Measurements from ENCODE around the gene FAF1. TPM values are rescaled to one million over a fixed set of nuclear protein-coding genes. Genes with fewer than 3 reads are reported as not detected.
A peak's percentile ranks its signal among the peaks of the same experiment; 100 is the strongest.
"Not testable (repeated sequence)": the region's sequence is repeated elsewhere in the genome, so short reads cannot be mapped to it uniquely, and the experiment has no call there.

FAF1 gene
- polyA plus RNA-seq (2013, experiment 1 of 2; ENCODE audit: insufficient read length), result 59.4 TPM
- 61.6 TPM for polyA plus RNA-seq (2013, experiment 2 of 2; ENCODE audit: insufficient read length)

DNA sequence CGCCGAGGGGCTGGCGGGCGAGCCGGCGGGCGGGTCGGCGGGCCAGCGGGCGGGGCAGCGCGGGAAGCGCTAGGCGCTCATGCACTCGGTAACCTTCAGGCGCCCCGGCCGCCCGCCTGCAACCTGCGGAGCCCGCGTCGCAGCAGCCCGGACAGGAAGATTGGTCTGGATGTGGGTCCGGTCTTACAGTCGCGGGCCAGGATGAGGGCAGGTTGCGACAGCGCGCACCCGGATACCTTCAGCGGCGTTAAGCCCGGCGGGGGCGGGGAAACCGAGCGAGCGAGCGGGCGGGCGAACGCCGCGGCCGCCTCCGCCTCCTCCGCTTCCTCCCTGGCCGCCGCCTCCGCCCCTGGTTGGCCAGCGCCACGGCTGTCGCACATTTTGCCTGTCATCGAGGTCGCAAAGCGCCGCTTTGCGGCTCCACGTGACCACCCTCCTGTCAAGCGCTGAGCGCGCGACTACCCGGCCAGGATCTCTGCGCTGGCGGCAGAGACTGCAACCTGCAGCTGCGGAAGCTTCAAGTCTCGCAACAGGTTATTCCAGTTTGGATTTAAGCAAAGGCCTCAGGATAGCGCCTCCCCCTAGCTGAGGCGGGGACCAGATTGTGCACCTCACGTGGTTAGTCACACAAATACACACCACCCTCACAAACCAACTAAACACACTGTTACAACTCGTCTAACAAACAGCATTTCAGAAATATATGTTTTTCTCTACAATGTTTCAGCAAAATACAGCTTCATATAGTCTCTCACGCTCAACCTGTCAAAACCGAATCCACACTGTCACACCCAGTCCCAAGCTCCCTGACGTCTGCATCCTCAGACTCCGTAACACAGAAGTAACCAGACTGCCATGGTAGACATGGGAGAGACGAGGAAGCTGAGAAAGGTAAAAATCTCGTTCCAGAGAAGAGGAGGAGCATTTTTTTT, at the start of gene FAF1:
TSS of gene FAF1 (minus strand) at position 355 of the 932 bp plus-strand sequence. CDS start 456 bp downstream, outside the sequence.
- peak; percentile 95 for DNase-seq

DNA sequence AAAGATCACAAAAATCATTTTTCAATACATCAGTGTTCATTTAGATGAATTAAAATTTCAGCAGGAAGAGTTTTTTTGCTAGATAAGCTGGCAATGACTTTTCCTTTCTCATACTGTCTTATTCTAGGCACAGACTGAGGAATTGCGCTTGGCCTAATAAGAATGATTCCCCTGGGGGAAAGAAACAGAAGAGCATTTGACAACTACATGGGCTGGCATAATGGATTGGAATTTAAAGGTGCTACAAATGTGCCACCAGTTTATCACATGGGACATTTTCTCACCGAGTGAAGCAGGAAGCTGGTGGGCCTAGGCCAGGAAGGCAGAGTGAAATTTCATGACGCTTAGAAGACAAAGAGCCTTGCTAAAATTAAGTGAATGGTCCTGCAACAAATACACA, 49.3 kb upstream of the FAF1 start:
- DNase-seq, result no peak

DNA sequence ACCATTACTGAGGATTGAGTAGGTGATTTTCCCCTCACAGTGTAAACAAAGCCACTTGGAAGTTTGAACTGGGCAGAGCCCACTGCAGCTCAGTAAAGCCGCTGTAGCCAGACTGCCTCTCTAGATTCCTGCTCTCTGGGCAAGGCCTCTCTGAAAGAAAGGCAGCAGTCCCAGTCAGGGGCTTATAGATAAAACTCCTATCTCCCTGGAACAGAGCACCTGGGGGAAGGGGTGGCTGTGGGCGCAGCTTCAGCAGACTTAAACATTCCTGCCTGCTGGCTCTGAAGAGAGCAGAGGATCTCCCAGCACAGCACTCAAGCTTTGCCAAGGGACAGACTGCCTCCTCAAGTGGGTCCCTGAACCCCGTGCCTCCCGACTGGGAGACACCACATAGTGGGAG, 45.5 kb upstream of the FAF1 start:
- DNase-seq, result not testable (repeated sequence)

DNA sequence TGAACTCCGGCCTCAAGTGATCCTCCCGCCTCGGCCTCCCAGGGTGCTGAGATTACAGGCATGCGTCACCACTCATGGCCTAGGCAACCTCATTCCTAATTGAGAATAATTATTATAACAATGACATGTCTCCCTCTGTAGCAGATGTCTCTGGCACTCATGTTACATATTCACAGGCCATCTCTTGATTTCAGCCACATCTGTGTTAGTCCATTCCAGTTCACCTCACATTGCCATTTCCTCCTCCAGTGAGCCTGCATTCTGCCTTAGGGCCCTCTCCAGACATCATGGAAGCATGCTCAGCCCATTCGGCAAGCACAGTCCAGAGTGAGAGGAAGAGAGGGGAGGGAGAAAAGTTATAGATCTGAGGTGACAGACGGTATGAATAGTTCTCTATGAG, 42.4 kb upstream of the FAF1 start:
- no peak for DNase-seq

DNA sequence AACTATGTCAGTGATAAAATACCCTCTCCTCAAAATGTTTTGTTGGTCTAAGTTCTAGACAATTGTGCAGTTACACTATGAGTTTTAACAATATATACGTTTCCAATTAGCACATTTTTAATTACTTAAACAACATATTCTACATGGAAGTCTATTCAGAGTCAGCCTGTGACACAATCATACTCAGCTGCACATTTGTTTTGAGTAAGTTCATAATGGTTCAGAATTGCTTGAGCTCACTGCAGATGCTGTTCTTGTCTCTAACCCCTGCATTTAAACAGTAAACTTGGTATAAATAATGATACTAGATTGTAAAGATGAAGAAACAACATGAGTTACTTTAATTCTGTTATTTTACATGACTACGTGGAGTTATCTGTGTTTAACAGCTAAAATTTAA, 40.6 kb upstream of the FAF1 start:
- no peak for DNase-seq

DNA sequence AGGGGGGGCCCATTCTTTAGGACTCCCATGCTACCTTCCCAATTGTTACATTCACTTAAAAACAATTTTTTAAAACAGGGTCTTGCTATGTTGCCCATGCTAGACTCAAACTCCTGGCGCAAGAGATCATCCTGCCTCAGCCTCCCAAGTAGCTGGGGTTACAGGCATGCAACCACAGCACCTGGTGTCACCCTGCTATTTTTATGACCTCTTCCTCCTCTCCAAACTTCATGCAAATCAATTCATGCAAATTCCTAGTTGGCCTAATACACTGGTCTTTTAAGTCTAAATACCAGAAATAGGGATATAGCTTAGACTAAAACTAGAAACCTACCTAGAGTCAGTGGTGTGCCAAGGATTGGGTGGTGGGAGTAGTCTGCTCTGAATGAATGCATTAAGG, 40.1 kb upstream of the FAF1 start:
- DNase-seq, result no peak

DNA sequence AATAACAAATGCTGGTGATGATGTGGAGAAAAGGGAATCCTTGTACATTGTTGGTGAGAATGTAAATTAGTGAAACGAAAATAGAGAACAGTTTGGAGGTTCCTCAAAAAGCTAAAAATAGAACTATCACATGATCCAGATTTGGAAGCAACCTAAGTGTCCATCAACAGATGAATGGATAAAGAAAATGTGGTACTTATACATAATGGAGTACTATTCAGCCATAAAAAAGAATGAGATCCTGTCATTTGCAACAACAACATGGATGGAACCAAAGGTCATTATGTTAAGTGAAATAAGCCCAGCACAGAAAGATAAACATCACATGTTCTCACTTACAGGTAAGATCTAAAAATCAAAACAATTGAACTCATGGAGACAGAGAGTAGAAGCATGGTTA, 39.3 kb upstream of the FAF1 start:
- DNase-seq, result not testable (repeated sequence)

DNA sequence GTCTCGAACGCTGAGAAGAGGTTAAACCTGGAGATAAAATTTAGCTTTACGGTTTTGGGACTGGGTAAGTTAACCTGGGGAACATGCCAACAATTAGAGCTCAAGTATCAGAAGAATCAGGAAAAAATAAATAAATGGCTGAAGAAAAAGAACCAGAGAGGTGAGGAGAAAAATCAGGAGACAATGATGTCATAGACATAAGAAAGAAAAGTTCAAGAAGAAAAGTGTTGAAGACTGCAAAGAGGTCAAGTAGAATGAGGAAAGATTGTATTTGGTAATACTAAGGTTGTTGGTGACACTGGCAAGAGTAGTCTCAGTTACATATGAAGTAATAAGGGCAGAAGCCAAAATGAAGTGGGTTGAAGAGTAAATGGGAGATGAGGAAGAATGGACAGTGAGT, 36.0 kb upstream of the FAF1 start:
- no peak for DNase-seq

DNA sequence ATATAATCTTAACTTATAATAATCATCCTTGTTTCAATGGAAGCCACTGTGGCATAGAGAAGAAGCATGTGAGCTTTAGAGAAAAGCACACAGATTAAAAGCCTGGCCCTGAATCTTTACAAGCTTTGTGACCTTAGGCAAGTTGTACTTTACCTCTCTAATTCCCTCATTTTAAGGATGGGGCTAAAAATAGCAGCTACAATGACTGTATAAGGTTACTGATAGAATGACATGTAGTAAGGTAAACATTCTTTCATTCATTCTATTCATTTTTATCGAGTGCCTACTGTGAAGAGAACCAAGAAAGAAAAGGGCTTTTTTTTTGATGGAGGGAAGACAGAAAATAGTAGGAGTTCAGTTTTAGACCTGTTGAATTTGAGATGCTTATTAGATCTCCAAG, 35.6 kb upstream of the FAF1 start:
- no peak for DNase-seq

DNA sequence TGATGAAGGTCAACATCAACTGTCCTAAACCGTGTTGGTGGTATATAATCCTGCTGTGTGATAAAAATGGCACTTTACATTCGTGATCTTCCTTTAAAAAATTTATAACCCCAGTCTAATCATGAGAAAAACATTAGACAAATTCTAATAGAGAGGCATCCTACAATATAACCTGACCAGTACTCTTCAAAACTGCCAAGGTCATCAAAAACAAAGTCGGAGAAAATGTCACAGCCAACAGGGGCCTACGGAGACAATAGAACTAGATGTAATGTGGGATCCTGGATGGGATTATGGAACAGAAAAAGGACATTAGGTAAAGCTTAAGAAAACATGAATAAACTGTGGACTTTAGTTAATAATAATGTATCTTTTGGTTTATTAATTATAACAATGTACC, 34.9 kb upstream of the FAF1 start:
- no peak for DNase-seq

DNA sequence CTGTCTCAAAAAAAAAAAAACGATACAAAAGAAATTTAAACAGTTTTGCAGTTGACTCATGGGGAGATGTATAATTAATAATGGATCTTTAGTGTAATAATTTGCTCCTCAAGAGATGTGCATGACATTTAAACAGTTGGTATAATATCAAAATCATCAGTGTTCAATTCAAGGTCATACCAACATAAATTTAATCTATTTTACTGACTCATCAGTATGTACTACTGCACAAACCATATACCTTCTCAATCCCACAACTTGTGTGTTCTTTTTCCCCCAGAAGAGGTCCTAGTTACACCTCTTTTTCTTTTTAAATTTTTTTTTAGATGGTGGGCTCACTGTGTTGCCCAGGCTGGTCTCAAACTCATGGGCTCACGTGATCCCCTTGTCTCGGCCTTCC, 33.6 kb upstream of the FAF1 start:
- no peak for DNase-seq

DNA sequence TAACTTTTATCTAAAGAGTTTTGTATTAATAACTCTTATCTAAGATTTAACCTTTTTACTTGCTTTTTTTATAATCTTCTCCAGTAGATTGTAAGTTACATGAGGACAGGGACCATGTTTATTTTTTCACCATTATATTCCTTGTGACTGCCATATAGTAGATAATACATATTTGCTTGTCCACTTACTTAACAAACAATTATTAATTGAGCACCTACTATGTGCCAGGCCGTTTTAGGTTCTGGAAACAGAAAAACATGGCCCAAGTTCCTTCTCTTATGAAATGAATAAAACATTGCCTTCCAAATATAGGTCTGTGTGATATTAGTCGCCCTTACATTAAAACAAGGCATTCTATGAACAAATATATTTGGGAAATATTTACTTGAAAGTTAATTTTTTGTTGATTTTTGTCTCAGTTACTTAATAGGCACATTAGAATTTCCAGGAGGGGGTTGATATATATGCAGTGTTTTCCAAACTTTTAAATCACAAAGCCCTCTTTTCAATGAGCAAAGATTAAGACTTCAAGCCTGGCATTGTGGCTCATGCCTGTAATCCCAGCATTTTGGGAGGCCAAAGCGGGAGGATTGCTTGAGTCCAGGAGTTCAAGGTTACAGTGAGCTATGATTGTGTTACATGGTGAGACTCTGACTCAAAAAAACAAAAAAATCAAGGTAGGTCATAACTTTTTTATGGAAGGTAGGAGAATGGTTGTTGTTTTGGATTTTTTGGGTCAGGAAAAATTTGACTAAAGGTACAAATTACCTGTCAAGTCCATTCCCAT, 32.7 kb upstream of the FAF1 start:
- no peak for DNase-seq

DNA sequence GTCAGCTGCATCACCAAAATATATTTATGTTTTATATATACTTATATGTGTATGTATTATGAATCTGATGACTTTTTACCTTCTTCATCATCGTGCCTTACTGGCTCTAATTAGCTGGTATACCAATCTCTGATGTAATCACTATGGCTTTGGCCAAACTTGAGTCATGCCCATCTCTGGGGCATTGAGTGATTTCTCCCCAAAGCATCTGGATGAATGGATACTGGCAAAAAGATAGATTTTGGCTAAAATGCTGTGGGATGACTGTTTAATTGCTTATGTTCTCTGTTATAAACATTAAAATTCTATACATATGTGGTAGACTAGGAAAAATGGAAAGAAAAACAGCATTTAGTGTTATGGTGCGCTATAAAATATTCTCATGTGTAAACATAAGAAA, 29.6 kb upstream of the FAF1 start:
- DNase-seq, result no peak

DNA sequence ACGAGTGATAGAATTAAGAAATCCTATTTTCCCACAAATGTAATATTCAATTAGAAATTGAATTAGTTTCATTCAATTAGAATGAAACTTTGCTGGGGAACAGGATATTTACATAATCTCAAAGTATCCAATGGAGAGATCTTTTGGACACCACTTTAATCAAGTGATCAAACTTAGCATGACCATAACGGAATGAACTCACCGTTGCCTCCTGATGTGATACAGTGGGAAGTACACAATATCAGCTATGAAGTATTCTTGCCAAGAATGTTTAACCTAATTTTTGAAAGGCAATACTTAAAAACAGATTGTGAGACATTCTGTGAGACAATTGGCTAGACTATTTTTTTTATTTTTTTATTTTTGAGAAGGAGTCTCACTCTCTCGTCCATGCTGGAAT, 26.6 kb upstream of the FAF1 start:
- DNase-seq, result no peak

DNA sequence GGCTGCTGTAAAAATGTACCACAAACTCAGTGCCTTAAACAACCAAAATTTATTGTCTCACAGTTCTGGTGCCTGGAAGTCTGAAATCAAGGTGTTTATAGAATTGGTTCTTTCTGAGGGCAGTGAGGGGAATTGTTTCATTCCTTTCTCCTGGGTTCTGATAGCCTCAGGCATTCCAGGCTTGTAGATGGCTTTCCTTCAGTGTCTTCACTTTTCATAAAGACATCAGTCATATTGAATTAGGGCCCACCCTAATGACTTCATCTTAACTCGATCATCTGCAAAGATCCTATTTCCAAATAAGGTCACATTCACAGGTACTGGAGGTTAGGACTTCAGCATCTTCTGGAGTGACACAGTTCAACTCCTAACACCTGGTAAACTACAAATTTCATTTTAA, 25.0 kb upstream of the FAF1 start:
- no peak for DNase-seq

DNA sequence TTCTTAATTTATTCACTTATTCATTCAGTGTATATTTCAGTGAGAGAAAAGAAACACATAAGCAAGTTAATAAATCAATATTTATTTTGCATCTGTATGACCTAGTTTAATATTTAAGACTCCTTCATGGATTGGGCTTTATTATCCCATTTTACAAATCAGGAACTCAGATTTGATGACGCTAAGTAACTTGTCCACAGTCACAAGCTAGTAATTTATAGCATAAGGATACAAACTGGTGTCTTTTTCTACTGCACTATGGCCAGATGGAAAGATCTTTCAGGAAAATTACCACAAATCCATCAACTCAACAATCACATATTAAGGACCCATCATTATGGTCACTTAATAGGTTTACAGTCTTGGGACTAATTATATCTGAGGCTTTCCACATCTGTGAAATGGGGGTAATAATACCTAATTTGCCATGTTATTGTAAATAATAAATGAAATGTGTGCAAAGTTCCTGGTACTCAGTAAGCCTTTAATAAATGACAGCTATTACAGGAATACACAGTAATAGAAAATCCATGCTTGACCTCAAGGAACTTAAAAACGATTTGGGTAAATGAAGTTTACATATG, 23.2 kb upstream of the FAF1 start:
- DNase-seq, result no peak

DNA sequence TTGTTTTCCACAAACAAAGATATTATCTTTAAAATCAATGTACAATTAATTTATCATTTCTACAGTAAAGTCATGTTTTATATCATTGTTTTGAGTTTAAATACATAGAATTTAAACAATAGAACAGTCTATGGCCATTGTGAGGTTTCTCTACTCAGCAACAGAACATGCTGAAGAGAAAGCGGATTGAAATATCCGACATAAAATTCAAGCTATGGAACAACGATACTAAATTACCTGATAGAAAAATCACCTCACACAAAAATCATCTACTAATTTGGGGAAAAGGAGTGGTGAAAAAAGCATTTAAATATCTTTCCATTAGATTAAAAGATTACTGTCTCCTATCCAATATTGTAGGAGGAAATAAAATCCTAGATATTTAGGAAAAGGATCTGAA, 22.5 kb upstream of the FAF1 start:
- no peak for DNase-seq

DNA sequence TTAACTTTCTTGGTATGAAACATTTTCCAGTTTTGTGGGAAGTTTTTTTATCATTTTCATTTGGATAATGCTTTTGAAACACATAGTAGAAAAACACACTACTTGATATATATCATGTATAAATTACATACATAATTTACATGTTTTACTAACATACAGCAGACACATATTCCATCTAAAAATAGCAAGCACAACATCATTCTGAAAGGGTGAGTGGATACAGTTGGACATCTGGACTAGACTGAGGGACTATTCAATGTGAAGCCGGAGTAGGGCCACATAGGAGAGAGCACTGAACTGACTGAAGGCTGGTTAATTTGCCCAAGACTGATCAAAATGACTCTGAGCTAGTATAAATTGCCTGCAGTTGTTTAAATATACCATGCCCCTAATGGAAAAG, 21.7 kb upstream of the FAF1 start:
- no peak for DNase-seq

DNA sequence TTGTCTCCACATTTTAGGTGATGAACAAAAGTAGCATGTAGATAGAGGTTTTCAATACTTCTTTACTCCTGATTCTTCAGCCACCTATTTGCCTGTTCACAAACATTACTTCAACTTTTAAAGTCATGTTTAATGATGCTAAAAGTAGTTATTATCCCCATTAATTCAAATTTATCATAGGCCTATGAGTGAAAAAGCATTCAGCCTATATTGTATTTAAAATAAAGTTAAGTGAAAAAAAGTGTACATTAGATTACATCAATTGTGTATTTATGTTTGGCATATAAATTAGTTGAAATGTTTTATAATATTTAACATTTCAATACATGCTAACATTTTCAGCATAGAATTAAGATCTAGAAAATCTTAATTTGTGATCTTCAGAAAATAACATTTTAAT, 20.4 kb upstream of the FAF1 start:
- no peak for DNase-seq

DNA sequence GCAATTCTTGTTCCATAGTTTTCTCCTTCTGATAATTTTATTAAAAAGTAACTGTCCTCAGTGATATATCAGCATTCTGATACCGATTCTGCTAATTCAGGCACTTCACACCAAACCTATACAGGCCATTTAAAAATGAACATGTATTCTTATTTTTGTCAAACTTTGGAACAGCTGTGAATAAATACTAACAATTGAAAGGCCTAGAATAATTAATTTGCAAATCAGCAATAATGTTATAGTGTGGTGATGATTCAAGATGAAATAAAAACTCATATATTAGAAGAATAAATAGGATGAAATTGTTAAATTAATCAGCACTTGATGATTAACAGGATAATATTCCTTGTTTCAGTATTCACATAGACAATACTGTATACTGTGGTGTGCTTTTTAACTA, 19.9 kb upstream of the FAF1 start:
- no peak for DNase-seq

DNA sequence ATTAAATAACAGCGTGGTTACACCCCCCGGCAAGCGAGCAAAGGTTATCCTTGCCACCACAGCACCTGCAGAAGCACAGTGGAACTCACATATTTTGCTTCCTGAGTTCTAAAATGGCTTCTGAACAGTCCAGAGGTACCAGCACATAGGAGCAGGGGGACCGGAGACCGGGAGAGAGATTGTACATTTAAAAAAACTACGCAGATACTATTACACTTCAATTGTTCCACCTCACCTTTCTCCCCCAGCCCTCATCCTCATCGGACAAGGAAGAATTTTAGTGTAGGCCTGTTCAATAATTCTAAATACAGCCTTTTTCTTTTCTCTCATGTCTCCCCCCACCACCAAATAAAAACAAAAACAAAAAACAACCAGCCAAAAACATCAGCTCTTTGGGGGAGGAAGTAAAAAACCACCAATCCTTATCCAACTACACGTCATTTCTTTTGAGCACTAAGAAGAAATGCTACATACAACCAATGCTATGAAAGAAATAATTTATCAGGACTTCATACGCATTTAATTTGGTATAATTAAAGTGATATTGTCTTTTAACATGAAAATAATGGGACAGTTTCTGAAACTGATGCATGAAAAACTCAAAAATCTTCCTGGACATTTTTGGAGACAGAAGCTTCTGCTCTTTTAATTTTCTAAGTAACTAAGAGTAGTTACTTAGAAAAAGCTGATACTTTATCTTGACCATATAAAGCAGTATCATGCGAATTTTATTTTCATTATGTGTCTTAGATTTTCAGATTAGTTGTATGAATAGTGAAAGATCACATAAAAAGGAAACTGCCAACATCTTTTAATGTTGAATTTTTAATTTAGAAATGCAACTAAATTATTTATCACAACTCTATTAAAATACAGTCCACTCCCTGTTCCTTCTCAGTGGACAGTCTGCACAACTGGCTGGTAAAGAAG, 19.1 kb upstream of the FAF1 start:
- DNase-seq, result no peak

Measured in fibroblast of skin of abdomen (primary cell).